SK-N-SH (cell line): ENCODE measurements around the gene C5orf52. TPM values are rescaled to one million over a fixed set of nuclear protein-coding genes. Genes with fewer than 3 reads are reported as not detected.

ENCODE experiments used
- CTCF ChIA-PET: fragments of 300-600, 350-600 bp; formaldehyde crosslinking; extraction: SDS; loops from one replicate; lab custom pipeline; 2021; lab: Yijun Ruan, JAX
- POLR2A ChIA-PET: fragments of 350-600 bp; sonication (Branson Sonifier 250); formaldehyde crosslinking; extraction: SDS; loops from one replicate; lab custom pipeline; 2020; ENCODE audit warnings: antibody characterized with exemption, inconsistent platforms; lab: Yijun Ruan, JAX
- DNase-seq: peaks from one replicate; pipeline ENCODE4 v3.0.0; 2012
- H2AFZ ChIP-seq: fragments of 200-600 bp; sonication (generic); 2 replicates; pipeline ENCODE4 v1.8.1; 2016; ENCODE audit warnings: antibody characterized with exemption, mild to moderate bottlenecking, low read depth
- H3F3A ChIP-seq: fragments of 200-600 bp; sonication (generic); replicated peaks from 2 replicates; pipeline ENCODE3; 2016; ENCODE audit warnings: antibody characterized with exemption, mild to moderate bottlenecking; ENCODE audit not compliant: insufficient read depth
- H3K27ac ChIP-seq, 2 experiments: fragments of 200-500 bp in 1 of 2; fragments of 200-600 bp in 1 of 2; sonication (Bioruptor generic) in 1 of 2; sonication (generic), shearing (Covaris generic) in 1 of 2; 2 replicates each; pipeline versions ENCODE4 v1.5.1 to v1.6.1; 2014 to 2016; ENCODE audit warnings: low read depth in 2 of 2, inconsistent platforms in 1 of 2, low read length in 1 of 2, mild to moderate bottlenecking in 1 of 2, mixed read lengths in 1 of 2
- H3K27me3 ChIP-seq: fragments of 200-600 bp; sonication (generic), shearing (Covaris generic); 2 replicates; pipeline ENCODE4 v1.6.1; 2016; ENCODE audit warnings: mixed run types; ENCODE audit not compliant: insufficient read depth
- H3K36me3 ChIP-seq, 2 experiments: fragments of 200-500 bp in 1 of 2; fragments of 200-600 bp in 1 of 2; sonication (Bioruptor generic) in 1 of 2; sonication (generic) in 1 of 2; replicated peaks in 1 of 2; 2 replicates each; pipeline versions ENCODE3 to v1.5.1; 2014 to 2016; ENCODE audit warnings: low read length in 1 of 2, mild to moderate bottlenecking in 1 of 2; ENCODE audit not compliant: insufficient read depth in 2 of 2, control insufficient read depth in 1 of 2
- H3K4me1 ChIP-seq, 2 experiments: fragments of 200-500 bp in 1 of 2; fragments of 200-600 bp in 1 of 2; sonication (Bioruptor generic) in 1 of 2; sonication (generic), shearing (Covaris generic) in 1 of 2; 2 replicates each; pipeline versions ENCODE4 v1.5.1 to v1.6.1; 2014 to 2016; ENCODE audit warnings: low read depth in 1 of 2, low read length in 1 of 2, mixed run types in 1 of 2; ENCODE audit not compliant: insufficient read depth in 2 of 2, control insufficient read depth in 1 of 2
- H3K4me2 ChIP-seq: fragments of 200-600 bp; sonication (generic), shearing (Covaris generic); 2 replicates; pipeline ENCODE4 v1.6.1; 2017; ENCODE audit warnings: mixed run types
- H3K4me3 ChIP-seq, 2 experiments: fragments of 200-500 bp in 1 of 2; fragments of 200-600 bp in 1 of 2; sonication (Bioruptor generic) in 1 of 2; sonication (generic), shearing (Covaris generic) in 1 of 2; 2 replicates each; pipeline versions ENCODE4 v1.5.1 to v1.8.1; 2014 to 2016; ENCODE audit warnings: low read depth in 2 of 2, inconsistent platforms in 1 of 2, low read length in 1 of 2, mild to moderate bottlenecking in 1 of 2, mixed read lengths in 1 of 2, moderate library complexity in 1 of 2
- H3K79me2 ChIP-seq: fragments of 200-600 bp; sonication (generic); 2 replicates; pipeline ENCODE4 v1.8.1; 2017; ENCODE audit warnings: mild to moderate bottlenecking; ENCODE audit not compliant: insufficient read depth
- H3K9ac ChIP-seq: fragments of 200-600 bp; sonication (generic); 2 replicates; pipeline ENCODE4 v1.6.1; 2017; ENCODE audit warnings: mixed run types
- H3K9me2 ChIP-seq: fragments of 200-600 bp; sonication (generic); 2 replicates; pipeline ENCODE4 v1.6.1; 2017; ENCODE audit warnings: mixed run types
- H3K9me3 ChIP-seq: fragments of 200-600 bp; sonication (generic); 2 replicates; pipeline ENCODE4 v1.6.1; 2017; ENCODE audit warnings: mixed run types, mild to moderate bottlenecking, moderate library complexity
- H4K20me1 ChIP-seq: fragments of 200-600 bp; sonication (generic); 2 replicates; pipeline ENCODE4 v1.6.1; 2017; ENCODE audit warnings: mild to moderate bottlenecking, mixed run types; ENCODE audit not compliant: insufficient read depth
- CHD2 ChIP-seq: fragments of 150-350 bp; IDR thresholded peaks from 2 replicates; pipeline ENCODE4 v1.6.1; 2018; ENCODE audit warnings: low read length; ENCODE audit not compliant: partially characterized antibody
- EP300 ChIP-seq, 2 experiments: IDR thresholded peaks; 2 replicates each; pipeline versions ENCODE4 v1.4.0 to v1.6.1; 2012; ENCODE audit warnings: borderline replicate concordance in 1 of 2, low read depth in 1 of 2, low read length in 1 of 2
- EZH2phosphoT487 ChIP-seq: fragments of 200-600 bp; sonication (generic); IDR thresholded peaks from 2 replicates; pipeline ENCODE4 v1.6.1; 2017; ENCODE audit warnings: low read depth, mixed run types, mild to moderate bottlenecking, antibody characterized with exemption, moderate library complexity, borderline replicate concordance
- FOXJ3 ChIP-seq: sonication (generic); formaldehyde crosslinking; IDR thresholded peaks from 2 replicates; pipeline ENCODE4 v1.5.1; 2020; ENCODE audit warnings: mild to moderate bottlenecking, missing genetic modification reagents
- GATA2 ChIP-seq: sonication (generic); formaldehyde crosslinking; IDR thresholded peaks from 2 replicates; pipeline ENCODE4 v1.5.0; 2020; ENCODE audit warnings: mild to moderate bottlenecking, missing genetic modification reagents
- JUND ChIP-seq: IDR thresholded peaks from 2 replicates; pipeline ENCODE4 v1.4.0; 2012
- MEF2A ChIP-seq: IDR thresholded peaks from 2 replicates; pipeline ENCODE4 v1.4.0; 2012; ENCODE audit warnings: low read depth, borderline replicate concordance
- MXI1 ChIP-seq: IDR thresholded peaks from 2 replicates; pipeline ENCODE4 v1.6.1; 2012; ENCODE audit warnings: mild to moderate bottlenecking, low read depth, low read length, improper control_type of control experiment
- NFIC ChIP-seq: IDR thresholded peaks from 2 replicates; pipeline ENCODE4 v1.4.0; 2012; ENCODE audit warnings: borderline replicate concordance
- NRF1 ChIP-seq: IDR thresholded peaks from 2 replicates; pipeline ENCODE4 v1.6.1; 2012; ENCODE audit warnings: low read depth, mild to moderate bottlenecking, low read length
- SIN3A ChIP-seq: IDR thresholded peaks from 2 replicates; pipeline ENCODE4 v1.6.1; 2012; ENCODE audit warnings: low read depth, mild to moderate bottlenecking, low read length, moderate library complexity, borderline replicate concordance
- SMC3 ChIP-seq: IDR thresholded peaks from 2 replicates; pipeline ENCODE4 v1.6.1; 2012; ENCODE audit warnings: low read depth, low read length, improper control_type of control experiment
- TAF1 ChIP-seq: IDR thresholded peaks from 2 replicates; pipeline ENCODE4 v1.6.1; 2012; ENCODE audit warnings: low read depth, mild to moderate bottlenecking, low read length, moderate library complexity, borderline replicate concordance
- YY1 ChIP-seq: IDR thresholded peaks from 2 replicates; pipeline ENCODE4 v1.4.0; 2012; ENCODE audit warnings: low read depth, mild to moderate bottlenecking
- WGBS: methylation state at CpG from one replicate; pipeline ENCODE4 v1.1.6; 2017; ENCODE audit warnings: low lambda C conversion rate; 5-methylcytosine and 5-hydroxymethylcytosine counted together
- polyA plus RNA-seq, 3 experiments: library from polyadenylated mRNA; depleted of rRNA; stranded (reverse); fragments of >200 nt; gene quantifications; 2 replicates each; pipeline ENCODE4 v1.2.3, GENCODE V29; 2012
- TF ChIP-seq, protein P1 (sequence below): IDR thresholded peaks from 2 replicates; pipeline ENCODE4 v1.6.1; 2012; ENCODE audit warnings: mild to moderate bottlenecking, low read depth, low read length, moderate library complexity
- TF ChIP-seq, protein P2 (sequence below): IDR thresholded peaks from 2 replicates; pipeline ENCODE4 v1.4.0; 2012; ENCODE audit warnings: low read depth, borderline replicate concordance
- TF ChIP-seq, protein P3 (sequence below): IDR thresholded peaks from 2 replicates; pipeline ENCODE4 v1.4.0; 2012; ENCODE audit warnings: low read depth, borderline replicate concordance
- TF ChIP-seq, protein P4 (sequence below): fragments of 150-350 bp; IDR thresholded peaks from 2 replicates; pipeline ENCODE4 v1.6.1; 2016; ENCODE audit warnings: mild to moderate bottlenecking, low read depth, low read length
- TF ChIP-seq, protein P5 (sequence below): IDR thresholded peaks from 2 replicates; pipeline ENCODE4; 2012

Gene C5orf52
- polyA plus RNA-seq, 1 of the 3 experiments (the other 2 are of a cell fraction), result not detected

DNA sequence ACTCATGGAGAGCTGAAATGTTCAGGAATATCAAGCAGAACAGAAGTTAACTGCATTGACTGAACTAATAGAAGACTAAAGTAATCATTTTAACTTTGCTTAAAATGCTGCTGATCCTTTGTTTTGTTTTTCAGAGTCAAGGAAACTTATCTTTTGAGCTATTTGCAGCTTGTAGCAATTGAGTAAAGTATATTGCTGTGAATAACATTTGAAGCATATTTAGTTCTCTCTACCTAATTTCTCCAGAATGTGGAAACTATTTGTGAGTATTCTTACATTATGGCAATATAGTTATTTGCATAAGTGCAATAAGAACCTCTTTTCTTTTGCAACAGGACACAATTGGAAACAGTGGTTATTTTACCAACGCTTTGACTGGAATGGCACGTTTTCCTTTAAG lies 13.8 kb upstream of the C5orf52 start:
- no peak for TF ChIP-seq EZH2phosphoT487
- TF ChIP-seq CHD2, result no peak
- TF ChIP-seq MEF2A, result no peak
- TF ChIP-seq SMC3, result no peak
- TF ChIP-seq, protein P1, sequence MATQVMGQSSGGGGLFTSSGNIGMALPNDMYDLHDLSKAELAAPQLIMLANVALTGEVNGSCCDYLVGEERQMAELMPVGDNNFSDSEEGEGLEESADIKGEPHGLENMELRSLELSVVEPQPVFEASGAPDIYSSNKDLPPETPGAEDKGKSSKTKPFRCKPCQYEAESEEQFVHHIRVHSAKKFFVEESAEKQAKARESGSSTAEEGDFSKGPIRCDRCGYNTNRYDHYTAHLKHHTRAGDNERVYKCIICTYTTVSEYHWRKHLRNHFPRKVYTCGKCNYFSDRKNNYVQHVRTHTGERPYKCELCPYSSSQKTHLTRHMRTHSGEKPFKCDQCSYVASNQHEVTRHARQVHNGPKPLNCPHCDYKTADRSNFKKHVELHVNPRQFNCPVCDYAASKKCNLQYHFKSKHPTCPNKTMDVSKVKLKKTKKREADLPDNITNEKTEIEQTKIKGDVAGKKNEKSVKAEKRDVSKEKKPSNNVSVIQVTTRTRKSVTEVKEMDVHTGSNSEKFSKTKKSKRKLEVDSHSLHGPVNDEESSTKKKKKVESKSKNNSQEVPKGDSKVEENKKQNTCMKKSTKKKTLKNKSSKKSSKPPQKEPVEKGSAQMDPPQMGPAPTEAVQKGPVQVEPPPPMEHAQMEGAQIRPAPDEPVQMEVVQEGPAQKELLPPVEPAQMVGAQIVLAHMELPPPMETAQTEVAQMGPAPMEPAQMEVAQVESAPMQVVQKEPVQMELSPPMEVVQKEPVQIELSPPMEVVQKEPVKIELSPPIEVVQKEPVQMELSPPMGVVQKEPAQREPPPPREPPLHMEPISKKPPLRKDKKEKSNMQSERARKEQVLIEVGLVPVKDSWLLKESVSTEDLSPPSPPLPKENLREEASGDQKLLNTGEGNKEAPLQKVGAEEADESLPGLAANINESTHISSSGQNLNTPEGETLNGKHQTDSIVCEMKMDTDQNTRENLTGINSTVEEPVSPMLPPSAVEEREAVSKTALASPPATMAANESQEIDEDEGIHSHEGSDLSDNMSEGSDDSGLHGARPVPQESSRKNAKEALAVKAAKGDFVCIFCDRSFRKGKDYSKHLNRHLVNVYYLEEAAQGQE, result no peak
- TF ChIP-seq YY1, result no peak
- TF ChIP-seq, protein P2, sequence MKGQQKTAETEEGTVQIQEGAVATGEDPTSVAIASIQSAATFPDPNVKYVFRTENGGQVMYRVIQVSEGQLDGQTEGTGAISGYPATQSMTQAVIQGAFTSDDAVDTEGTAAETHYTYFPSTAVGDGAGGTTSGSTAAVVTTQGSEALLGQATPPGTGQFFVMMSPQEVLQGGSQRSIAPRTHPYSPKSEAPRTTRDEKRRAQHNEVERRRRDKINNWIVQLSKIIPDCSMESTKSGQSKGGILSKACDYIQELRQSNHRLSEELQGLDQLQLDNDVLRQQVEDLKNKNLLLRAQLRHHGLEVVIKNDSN, result no peak
- TF ChIP-seq SIN3A, result no peak
- TF ChIP-seq FOXJ3 (CRISPR knock-in tag), result no peak
- TF ChIP-seq GATA2 (CRISPR knock-in tag), result no peak
- no peak for TF ChIP-seq TAF1
- no peak for TF ChIP-seq NFIC
- TF ChIP-seq, protein P3, sequence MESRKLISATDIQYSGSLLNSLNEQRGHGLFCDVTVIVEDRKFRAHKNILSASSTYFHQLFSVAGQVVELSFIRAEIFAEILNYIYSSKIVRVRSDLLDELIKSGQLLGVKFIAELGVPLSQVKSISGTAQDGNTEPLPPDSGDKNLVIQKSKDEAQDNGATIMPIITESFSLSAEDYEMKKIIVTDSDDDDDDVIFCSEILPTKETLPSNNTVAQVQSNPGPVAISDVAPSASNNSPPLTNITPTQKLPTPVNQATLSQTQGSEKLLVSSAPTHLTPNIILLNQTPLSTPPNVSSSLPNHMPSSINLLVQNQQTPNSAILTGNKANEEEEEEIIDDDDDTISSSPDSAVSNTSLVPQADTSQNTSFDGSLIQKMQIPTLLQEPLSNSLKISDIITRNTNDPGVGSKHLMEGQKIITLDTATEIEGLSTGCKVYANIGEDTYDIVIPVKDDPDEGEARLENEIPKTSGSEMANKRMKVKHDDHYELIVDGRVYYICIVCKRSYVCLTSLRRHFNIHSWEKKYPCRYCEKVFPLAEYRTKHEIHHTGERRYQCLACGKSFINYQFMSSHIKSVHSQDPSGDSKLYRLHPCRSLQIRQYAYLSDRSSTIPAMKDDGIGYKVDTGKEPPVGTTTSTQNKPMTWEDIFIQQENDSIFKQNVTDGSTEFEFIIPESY, result no peak
- TF ChIP-seq NRF1, result no peak
- no peak for TF ChIP-seq MXI1
- TF ChIP-seq, protein P4, sequence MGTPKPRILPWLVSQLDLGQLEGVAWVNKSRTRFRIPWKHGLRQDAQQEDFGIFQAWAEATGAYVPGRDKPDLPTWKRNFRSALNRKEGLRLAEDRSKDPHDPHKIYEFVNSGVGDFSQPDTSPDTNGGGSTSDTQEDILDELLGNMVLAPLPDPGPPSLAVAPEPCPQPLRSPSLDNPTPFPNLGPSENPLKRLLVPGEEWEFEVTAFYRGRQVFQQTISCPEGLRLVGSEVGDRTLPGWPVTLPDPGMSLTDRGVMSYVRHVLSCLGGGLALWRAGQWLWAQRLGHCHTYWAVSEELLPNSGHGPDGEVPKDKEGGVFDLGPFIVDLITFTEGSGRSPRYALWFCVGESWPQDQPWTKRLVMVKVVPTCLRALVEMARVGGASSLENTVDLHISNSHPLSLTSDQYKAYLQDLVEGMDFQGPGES, result no peak
- no peak for TF ChIP-seq JUND
- TF ChIP-seq, protein P5, sequence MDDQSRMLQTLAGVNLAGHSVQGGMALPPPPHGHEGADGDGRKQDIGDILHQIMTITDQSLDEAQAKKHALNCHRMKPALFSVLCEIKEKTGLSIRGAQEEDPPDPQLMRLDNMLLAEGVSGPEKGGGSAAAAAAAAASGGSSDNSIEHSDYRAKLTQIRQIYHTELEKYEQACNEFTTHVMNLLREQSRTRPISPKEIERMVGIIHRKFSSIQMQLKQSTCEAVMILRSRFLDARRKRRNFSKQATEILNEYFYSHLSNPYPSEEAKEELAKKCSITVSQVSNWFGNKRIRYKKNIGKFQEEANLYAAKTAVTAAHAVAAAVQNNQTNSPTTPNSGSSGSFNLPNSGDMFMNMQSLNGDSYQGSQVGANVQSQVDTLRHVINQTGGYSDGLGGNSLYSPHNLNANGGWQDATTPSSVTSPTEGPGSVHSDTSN, result no peak
- no peak for TF ChIP-seq EP300 (IDR thresholded peaks at IDR 0.05; ENCODE audit: borderline replicate concordance in 1 of 2, low read depth in 1 of 2, low read length in 1 of 2)
- TF ChIP-seq, all 33 proteins: peak for 0
- no peaks in the 10 kb centered on the region for H3K79me2 ChIP-seq
- CTCF ChIA-PET, result interaction anchor here (0.7 kb wide), 1 partner anchor 40 kb away, joined by 3 read pairs; no protein-coding TSS in a partner anchor

More for the DNA sequence above, 13.8 kb upstream of the C5orf52 start:
- Histone ChIP-seq H3K4me2 (no peak overlapping the region), H3K4me3 (no peak overlapping the region), H4K20me1 (no peaks in the 10 kb centered on the region), H3K9me3 (peaks cover 8% of the 10 kb centered on the region), H3K9me2 (no peaks in the 10 kb centered on the region), H3K9ac (no peak overlapping the region), H2AFZ (no peak overlapping the region), H3K27me3 (no peaks in the 10 kb centered on the region), H3K27ac (no peak overlapping the region), H3K36me3 (no peaks in the 10 kb centered on the region), H3F3A (no peaks in the 10 kb centered on the region), H3K4me1 (no peaks in the 10 kb centered on the region)
- no peak for DNase-seq
- 40% methylated on average over 2 of the region's 2 CpGs for WGBS
- POLR2A ChIA-PET, result no interaction called here
